ENCODE measurements around the gene NDST1.
"Not testable (repeated sequence)": the region's sequence is repeated elsewhere in the genome, so short reads cannot be mapped to it uniquely, and the experiment has no call there.

The NDST1 gene

DNA sequence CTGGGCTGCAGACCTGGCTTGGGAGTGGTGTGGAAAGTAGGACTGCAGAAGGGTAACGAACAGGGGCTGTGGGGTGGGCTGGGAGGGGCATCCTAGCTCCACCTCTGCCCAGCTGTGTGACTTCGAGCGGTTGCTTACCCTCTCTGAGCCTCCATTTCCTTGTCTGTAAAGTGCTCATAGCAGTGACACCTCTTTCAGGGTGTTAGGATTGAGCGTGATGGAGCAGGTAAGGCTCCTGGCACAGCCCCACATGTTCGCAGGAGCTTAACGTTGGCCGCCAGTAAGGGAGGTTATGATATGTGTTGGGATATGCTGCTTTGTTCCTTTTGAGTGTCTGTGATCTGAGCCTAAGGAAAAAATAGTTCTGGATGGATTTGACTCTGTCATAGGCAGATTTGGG is 2.1 kb downstream of the NDST1 start:
- no peak for DNase-seq

GRCh38 chr5:150510460-150511263 is 2.7 kb downstream of the NDST1 start:
- DNase-seq: no peak

- DNase-seq: no peak
These were observed 3.8 kb downstream of the NDST1 start for GRCh38 chr5:150511578-150512367.

DNA sequence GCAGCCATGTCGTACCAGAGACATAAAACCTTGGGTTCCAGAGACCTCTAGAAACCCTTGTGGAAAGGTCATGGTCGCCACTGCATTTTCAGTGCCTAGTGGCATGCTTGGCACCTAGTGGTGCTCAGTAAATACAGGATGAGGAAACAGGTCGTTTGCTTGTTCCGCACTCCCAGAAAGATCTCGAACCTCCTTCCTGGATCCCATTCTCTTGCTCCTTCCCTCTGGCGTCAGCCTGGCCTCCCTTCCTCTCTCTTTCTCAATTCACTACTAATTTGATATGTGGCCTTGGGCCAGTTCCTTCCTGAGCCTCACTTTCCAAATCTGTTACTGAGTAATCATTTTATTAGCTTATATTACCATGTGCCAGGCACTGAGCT is 4.4 kb downstream of the NDST1 start:
- DNase-seq: no peak

- no peak for DNase-seq
These were observed 5.7 kb downstream of the NDST1 start for GRCh38 chr5:150513375-150514309.

- no peak for DNase-seq
These were observed 6.8 kb downstream of the NDST1 start for GRCh38 chr5:150514708-150515211.

GRCh38 chr5:150515446-150515845 is 7.5 kb downstream of the NDST1 start:
- no peak for DNase-seq

GRCh38 chr5:150516011-150516410 is 8.1 kb downstream of the NDST1 start:
- DNase-seq: no peak

DNA sequence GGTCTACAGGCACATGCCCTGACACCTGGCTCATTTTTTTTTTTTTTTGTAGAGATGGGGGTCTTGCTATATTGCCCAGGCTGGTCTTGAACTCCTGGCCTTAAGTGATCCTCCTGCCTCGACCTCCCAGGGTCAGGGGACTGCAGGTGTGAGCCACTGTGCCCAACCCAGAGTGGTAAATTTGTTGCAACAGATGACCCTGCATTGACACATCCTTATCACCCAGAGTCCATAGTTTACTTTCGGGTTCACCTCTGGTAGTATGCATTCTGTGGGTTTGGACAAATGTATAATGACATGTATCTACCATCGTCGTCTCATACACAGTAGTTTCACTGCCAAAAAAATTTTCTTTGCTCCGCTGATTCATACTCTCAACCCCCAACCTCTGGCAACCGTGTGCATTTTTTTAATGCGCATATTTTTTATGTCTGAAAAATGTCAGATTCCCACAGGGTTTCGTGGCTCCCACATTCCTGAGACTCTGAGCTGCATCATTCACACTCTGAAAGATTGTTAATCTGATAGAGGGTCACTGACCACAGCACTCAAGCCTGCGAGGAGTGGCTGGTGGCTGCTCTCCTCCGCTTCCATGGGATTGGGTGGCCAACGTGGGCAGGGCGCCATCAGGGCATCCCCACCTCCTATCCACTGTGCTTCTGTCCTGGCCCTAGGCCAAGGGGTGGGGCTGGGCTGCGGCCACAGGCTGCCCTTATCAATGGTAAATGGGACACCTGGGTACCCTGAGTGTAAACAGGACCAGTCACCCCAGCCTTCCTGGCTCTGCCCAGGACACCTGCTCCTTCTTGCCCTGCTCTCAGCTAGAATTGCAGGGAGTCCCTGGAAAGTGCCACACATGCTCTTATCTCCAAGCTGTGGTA is 9.6 kb downstream of the NDST1 start:
- no peak for DNase-seq

- DNase-seq: not testable (repeated sequence)
These were observed 11.0 kb downstream of the NDST1 start for GRCh38 chr5:150518712-150519559.

DNA sequence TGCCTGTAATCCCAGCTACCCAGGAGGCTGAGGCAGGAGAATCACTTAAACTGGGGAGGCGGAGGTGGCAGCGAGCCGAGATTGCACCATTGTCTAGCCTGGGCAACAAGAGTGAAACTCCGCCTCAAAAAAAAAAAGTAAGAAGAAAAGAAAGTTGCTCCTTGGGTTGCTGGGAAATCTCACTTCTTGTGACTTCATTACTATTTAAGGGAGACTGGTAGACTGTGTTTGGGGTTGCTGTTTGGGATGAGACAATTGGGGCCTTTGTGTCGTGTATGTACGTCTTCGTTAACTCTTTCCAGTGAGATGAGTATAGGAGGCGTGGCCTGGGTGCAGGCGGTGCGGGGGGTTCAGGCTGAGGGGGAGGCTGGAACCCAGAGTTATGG is 11.6 kb downstream of the NDST1 start:
- no peak for DNase-seq

- no peak for DNase-seq
These were observed 12.0 kb downstream of the NDST1 start for GRCh38 chr5:150519978-150520377.

GRCh38 chr5:150520747-150521521 is 13.0 kb downstream of the NDST1 start:
- no peak for DNase-seq

- DNase-seq: no peak
These were observed 13.5 kb downstream of the NDST1 start for GRCh38 chr5:150521522-150521817.

GRCh38 chr5:150521939-150522503 is 14.1 kb downstream of the NDST1 start:
- DNase-seq: no peak

DNA sequence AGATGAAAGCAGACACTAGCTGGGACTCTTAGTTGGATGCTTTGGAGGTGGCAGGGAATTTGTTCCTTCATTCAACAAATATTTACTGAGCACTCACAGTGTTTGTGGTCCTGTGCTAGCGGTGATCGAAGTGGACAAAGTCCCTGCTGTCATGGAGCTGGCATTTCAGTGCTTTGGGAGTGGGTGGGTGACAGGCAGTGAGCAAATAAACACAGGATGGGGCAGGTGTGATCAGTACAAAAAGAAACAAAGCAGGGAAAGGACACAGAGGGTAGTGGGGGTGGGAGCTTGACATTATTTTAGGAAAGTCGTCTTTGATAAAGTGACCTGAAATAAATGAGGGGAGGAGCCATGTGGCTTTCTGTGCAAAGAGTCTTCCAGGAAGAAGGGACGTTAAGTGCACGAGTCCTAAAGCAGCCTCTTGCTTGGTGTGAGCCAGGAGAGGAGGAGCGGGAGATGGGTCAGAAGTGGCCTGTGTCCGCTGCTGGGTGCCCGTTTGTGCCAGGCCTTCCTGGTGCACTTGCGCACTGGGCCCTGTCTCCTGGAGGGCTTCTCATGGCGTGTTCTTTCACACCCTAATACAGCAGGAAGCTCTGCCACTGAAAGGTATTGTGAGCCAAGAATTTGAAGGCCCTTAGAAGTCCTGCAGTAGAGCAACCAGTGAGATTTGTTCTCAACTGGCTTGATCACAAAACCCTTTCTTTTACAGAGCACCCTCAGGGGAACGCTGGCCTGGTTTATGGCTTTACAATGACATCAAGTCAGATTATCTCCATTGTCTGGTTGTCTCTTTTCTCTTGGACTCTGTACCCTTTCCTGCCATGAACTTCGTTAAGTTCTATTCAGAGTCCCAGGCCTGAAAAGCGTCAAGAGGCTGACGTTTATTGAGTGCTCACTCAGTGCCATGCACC is 14.8 kb downstream of the NDST1 start:
- DNase-seq: no peak

DNA sequence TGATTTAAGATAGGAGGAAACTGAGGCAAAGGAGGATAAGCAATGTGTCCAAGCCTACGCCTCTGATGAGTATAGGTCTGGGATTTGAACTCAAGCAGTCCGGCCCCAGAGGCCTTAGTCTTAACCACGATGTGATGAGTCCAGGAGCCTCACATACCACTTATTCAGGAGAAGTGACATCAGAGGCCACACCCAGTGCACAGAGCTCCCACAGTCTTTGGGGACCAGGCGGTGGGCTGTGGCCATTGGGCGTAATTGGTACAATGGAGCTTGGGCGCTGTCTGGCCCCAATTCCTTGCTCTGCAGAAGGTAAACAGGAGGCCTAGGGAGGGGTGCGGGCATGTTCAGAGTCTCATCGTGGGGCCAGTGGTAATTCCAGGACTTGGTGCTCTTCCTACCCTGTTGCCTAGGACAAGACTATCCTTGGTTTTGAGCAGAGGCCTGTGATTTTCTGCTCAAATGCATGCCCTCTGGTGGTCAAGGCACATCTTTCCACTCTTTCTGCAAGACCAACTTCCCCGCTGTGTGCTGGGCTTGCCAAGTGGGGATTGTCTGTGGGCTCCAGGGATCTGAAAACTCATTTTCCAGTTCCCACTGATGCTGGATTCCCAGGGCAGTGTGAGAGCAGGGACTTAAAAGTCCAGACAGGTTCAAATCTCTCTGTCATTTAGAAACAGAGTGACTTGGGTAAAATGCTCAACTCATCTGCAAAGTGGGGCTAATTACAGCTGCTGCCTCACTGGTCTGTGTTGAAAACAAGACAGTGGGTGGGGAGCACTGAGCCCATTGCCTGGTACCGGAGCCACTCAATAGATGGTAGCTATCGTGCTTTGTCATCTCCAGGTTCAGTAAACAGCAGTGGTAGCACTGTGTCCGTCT is 15.8 kb downstream of the NDST1 start:
- peak; percentile 28 to 52 for DNase-seq

DNA sequence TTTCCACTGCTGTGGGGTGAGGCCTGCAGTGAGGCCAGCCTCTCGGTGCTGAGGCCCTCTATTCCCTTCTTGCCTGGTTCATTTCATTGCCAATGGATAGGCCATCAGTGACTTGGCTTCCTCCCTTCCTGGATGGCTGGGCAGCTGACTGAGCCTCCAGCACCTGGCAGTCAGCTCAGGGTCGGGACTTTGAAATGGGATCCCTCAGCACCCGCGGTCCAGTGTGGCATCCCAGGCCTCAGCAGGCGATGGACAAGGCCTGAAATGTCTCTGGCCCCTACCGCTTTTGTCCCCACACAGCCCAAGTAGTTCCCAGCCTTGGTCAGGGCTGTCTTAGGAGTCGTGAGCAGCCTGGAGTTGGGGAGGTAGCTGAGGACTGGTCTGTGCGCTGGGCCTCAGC is 17.2 kb downstream of the NDST1 start:
- DNase-seq: no peak

Measured in inflammatory macrophage treated with lipopolysaccharide for 1 hour (primary cell).